ENCODE data around the gene RSRP1. TPM values are rescaled to one million over a fixed set of nuclear protein-coding genes. Genes with fewer than 3 reads are reported as not detected.

Gene RSRP1
- total and polyA plus RNA-seq, 2 experiments from 2014 or later: 91.4 to 93.7 TPM

- Histone ChIP-seq H3K36me3 (ENCODE audit: insufficient read depth) (no peaks in the 10 kb centered on the region), H3K9me2 (ENCODE audit: insufficient read depth) (peaks cover 3% of the 10 kb centered on the region; the same call in 1 of the 2 replicates), H2AFZ (no peak overlapping the region), H3K27me3 (ENCODE audit: insufficient read depth) (no peaks in the 10 kb centered on the region), H3K27ac (ENCODE audit: low read depth) (no peak overlapping the region), H3F3A (replicated peaks; ENCODE audit: low read depth) (no peaks in the 10 kb centered on the region), H3K79me2 (replicated peaks; ENCODE audit: insufficient read depth) (no peaks in the 10 kb centered on the region), H3K4me2 (no peak overlapping the region), H4K20me1 (replicated peaks; ENCODE audit: insufficient read depth) (no peaks in the 10 kb centered on the region), H3K4me1 (ENCODE audit: insufficient read depth) (peaks cover 3% of the 10 kb centered on the region; the same call in 1 of the 2 replicates), H3K4me3 (no peak overlapping the region)
- TF ChIP-seq ZNF462 (CRISPR knock-in tag; IDR thresholded peaks at IDR 0.05) (no peak), CREB1 (CRISPR knock-in tag; IDR thresholded peaks at IDR 0.05; ENCODE audit: low read depth) (no peak), ZNF331 (CRISPR knock-in tag; IDR thresholded peaks at IDR 0.05; ENCODE audit: low read depth) (no peak), NANOG (IDR thresholded peaks at IDR 0.05; ENCODE audit: borderline replicate concordance) (no peak), EZH2phosphoT487 (IDR thresholded peaks at IDR 0.05; ENCODE audit: unreplicated experiment) (no peak), EZH2 (IDR thresholded peaks at IDR 0.05; ENCODE audit: low read depth, unreplicated experiment) (no peak), REST (IDR thresholded peaks at IDR 0.05; ENCODE audit: unreplicated experiment) (no peak), POLR2AphosphoS5 (IDR thresholded peaks at IDR 0.05; ENCODE audit: low read depth) (no peak), STAT1 (IDR thresholded peaks at IDR 0.05; ENCODE audit: unreplicated experiment) (no peak), ETS1 (IDR thresholded peaks at IDR 0.05) (no peak), ZNF114 (CRISPR knock-in tag; IDR thresholded peaks at IDR 0.05) (no peak), JUNB (IDR thresholded peaks at IDR 0.05; ENCODE audit: unreplicated experiment) (no peak)
- TF ChIP-seq, protein P1, sequence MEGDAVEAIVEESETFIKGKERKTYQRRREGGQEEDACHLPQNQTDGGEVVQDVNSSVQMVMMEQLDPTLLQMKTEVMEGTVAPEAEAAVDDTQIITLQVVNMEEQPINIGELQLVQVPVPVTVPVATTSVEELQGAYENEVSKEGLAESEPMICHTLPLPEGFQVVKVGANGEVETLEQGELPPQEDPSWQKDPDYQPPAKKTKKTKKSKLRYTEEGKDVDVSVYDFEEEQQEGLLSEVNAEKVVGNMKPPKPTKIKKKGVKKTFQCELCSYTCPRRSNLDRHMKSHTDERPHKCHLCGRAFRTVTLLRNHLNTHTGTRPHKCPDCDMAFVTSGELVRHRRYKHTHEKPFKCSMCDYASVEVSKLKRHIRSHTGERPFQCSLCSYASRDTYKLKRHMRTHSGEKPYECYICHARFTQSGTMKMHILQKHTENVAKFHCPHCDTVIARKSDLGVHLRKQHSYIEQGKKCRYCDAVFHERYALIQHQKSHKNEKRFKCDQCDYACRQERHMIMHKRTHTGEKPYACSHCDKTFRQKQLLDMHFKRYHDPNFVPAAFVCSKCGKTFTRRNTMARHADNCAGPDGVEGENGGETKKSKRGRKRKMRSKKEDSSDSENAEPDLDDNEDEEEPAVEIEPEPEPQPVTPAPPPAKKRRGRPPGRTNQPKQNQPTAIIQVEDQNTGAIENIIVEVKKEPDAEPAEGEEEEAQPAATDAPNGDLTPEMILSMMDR (conservative IDR thresholded peaks at IDR 0.05; ENCODE audit: low read depth in 2 of 2): no peak
- no peak overlapping the region for H3K4me3 Mint-ChIP-seq
- H3K27ac Mint-ChIP-seq: no peak overlapping the region
- no peaks in the 10 kb centered on the region for H3K36me3 Mint-ChIP-seq (ENCODE audit: low read depth)
- ATAC-seq: no peak
- H3K4me1 Mint-ChIP-seq: peaks cover 5% of the 10 kb centered on the region
- H3K9me3 Mint-ChIP-seq: no peaks in the 10 kb centered on the region
- H3K27me3 Mint-ChIP-seq (ENCODE audit: insufficient read depth, low read depth, poor library complexity): peaks cover 7% of the 10 kb centered on the region
- DNase-seq (ENCODE audit: low spot score): no peak
Observed at GRCh38 chr1:25205786-25206185, 41.5 kb downstream of the RSRP1 start.
